Measurements from ENCODE around the gene ZSWIM4. TPM values are rescaled to one million over a fixed set of nuclear protein-coding genes. Genes with fewer than 3 reads are reported as not detected.

Gene ZSWIM4
- total and polyA plus RNA-seq, 10 donors = 1.5 to 14.8 (median 7.7) TPM

- TF ChIP-seq POLR2A (IDR thresholded peaks at IDR 0.05) = peak in 1 of 3 donors; percentile 32
- peak; percentile 40 to 80 (median 74) for TF ChIP-seq POLR2AphosphoS5 (IDR thresholded peaks at IDR 0.05)
- TF ChIP-seq CTCF (IDR thresholded peaks at IDR 0.05 in 8 of 11, conservative IDR thresholded peaks at IDR 0.05 in 3 of 11) = peak; percentile 88 to 100 (median 98)
Observed at GRCh38 chr19:13861714-13862531, 66.7 kb downstream of the ZSWIM4 start.

DNA sequence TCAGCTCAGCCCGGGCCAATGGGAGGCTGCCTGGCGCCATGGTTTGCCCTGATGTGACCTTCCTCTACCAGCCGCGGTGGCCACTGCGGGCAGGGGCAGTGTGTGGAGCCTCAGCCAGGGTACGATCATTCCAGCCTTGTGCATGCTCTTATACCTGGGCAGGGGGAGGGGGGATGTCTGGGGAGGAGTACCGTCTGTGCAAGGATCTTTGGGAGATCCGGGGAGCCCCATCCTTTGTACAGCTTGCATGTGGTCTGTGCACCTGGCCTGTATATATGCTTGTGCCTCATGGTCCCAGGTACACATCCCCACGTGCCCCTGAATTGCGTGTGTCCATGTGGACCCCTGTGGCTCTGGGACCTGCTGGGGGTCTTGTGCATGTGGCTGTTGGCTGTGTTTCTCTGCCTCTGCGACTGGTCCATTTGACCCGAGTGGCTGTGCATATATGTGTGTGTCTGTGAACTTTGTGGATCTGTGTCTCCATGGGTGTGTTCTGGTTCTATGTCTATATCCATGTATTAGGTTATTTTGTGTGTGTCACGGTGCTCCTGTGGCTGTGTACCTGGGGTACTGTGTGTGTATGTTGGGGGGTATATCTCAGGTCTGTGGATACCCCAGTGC is 68.9 kb downstream of the ZSWIM4 start:
- H3K4me1 ChIP-seq = peaks cover 8 to 53% (median 41%) of the 10 kb centered on the region in 6 donors
- H3K4me3 ChIP-seq = peak overlapping the region in 1 of 8 donors; percentile 78
- H3K36me3 ChIP-seq = no peaks in the 10 kb centered on the region
- TF ChIP-seq POLR2A (IDR thresholded peaks at IDR 0.05) (no peak), POLR2AphosphoS5 (IDR thresholded peaks at IDR 0.05) (no peak), CTCF (IDR thresholded peaks at IDR 0.05 in 8 of 11, conservative IDR thresholded peaks at IDR 0.05 in 3 of 11) (no peak)
- peak; percentile 61 for DNase-seq
- H3K27me3 ChIP-seq (replicated peaks in 1 of 7) = peaks cover 0 to 56% (median 20%) of the 10 kb centered on the region in 7 donors
- no peaks in the 10 kb centered on the region for H3K9me3 ChIP-seq
- intact Hi-C loops (cut with DNase I; ENCODE audit: low total_unique reads) = loop anchor here (5.0 to 10.0 kb wide), 2 partner anchors 267 to 589 kb away; no protein-coding TSS in a partner anchor
- 29 to 38% (median 35%) methylated on average over 13 of the region's 13 CpGs for WGBS, 5 donors
- no peak overlapping the region for H3K27ac ChIP-seq

More at GRCh38 chr19:13861714-13862531, 66.7 kb downstream of the ZSWIM4 start:
- peak; percentile 98 for DNase-seq
- Histone ChIP-seq H3K9me3 (no peaks in the 10 kb centered on the region), H3K27ac (peak overlapping the region; percentile 83 to 92 (median 88)), H3K36me3 (no peaks in the 10 kb centered on the region), H3K4me1 (peaks cover 8 to 53% (median 41%) of the 10 kb centered on the region in 6 donors), H3K27me3 (replicated peaks in 1 of 7) (peaks cover 0 to 39% (median 20%) of the 10 kb centered on the region in 7 donors), H3K4me3 (peak overlapping the region; percentile 22 to 66 (median 44))
- 0 to 4% (median 1%) methylated on average over 18 to 27 of the region's 27 CpGs for WGBS, 5 donors
- intact Hi-C loops (cut with DNase I; ENCODE audit: low total_unique reads) = loop anchor here (2.0 to 10.0 kb wide), 3 partner anchors 77 to 587 kb away; no protein-coding TSS in a partner anchor

- Histone ChIP-seq H3K27ac (no peak overlapping the region), H3K4me3 (peak overlapping the region in 7 of 8 donors; percentile 45 to 78 (median 48)), H3K27me3 (replicated peaks in 1 of 7) (peaks cover 0 to 60% (median 20%) of the 10 kb centered on the region in 7 donors), H3K4me1 (peaks cover 8 to 53% (median 41%) of the 10 kb centered on the region in 6 donors), H3K9me3 (no peaks in the 10 kb centered on the region), H3K36me3 (no peaks in the 10 kb centered on the region)
- 3 to 19% (median 7%) methylated on average over 15 to 110 of the region's 113 CpGs for WGBS, 5 donors
- intact Hi-C loops (cut with DNase I; ENCODE audit: low total_unique reads) = loop anchor here (5.0 to 10.0 kb wide), 2 partner anchors 268 to 590 kb away; no protein-coding TSS in a partner anchor
- TF ChIP-seq POLR2A (IDR thresholded peaks at IDR 0.05) (no peak), CTCF (IDR thresholded peaks at IDR 0.05 in 8 of 11, conservative IDR thresholded peaks at IDR 0.05 in 3 of 11) (no peak), POLR2AphosphoS5 (IDR thresholded peaks at IDR 0.05) (no peak)
- DNase-seq = peak; percentile 70
Observed at GRCh38 chr19:13864667-13865570, 69.7 kb downstream of the ZSWIM4 start.

Measured in spleen (tissue), 11 donors.